KBM-7 (cell line): ENCODE measurements around the gene VASH1.
A peak's percentile ranks its signal among the peaks of the same experiment; 100 is the strongest.

ENCODE experiments used
- DNase-seq: peaks from one replicate; pipeline ENCODE4 v3.0.0-alpha.2; 2015
- in situ Hi-C: fragments of 300-500 bp; cut with MboI; formaldehyde crosslinking; loops from 2 replicates; pipeline ENCODE4 v1.14.3; 2020; ENCODE audit warnings: low sequenced_read_pairs, low pct_unique_long_range_greater_than_20kb, mixed read lengths

Gene VASH1

DNA sequence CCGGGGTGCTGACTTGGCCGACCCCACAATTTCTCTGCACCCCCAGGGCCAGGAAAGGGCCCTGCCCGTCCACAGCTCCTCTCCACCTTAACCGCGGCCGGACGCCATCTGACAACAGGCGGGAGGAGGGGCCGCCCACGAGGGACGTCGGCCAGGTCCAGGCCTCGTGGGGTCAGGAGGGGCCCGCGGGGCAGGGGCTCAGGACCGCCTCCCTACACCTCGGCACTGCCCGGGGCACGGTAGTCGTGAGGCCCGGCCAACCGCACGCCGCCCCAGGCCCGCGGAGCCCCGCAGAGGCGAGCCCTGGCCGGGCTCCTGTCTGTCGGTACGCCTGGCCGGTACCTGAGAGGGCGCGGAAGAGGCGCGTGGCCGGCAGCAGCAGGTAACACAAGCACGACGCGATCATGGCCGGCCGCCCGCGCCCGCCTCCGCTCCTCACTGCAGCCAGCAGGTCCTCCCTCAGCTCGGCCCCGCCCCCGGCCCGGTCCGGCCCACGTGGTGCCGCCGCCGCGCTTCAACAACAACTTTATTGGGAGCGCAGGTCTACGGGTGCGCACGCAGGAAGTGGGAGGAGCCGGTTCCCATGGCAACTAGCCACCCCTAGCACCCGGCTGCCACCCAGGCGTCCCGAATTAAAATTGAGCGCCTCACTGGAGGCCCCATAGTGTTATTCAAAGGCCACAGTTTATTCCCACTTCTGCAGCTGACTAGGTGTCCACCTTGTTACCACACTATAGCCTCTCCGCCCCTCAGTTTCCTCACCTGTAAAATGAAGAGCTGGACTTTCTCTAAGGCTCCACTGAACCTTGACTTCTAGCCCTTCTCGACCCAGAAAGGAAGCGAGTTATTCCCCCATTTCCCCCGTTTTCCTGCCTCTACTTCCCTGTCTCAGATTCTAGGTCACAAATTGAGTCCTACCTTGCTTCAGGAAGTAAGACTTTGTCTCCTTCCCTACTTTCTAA, 51.4 kb downstream of the VASH1 start, which contains the start of gene ANGEL1:
ANGEL1 (minus strand) TSS at position 461 of the 962 bp plus-strand sequence; CDS start at position 406, 55 bp downstream.
- in situ Hi-C loops, result no loop called here
- peak; percentile 97 for DNase-seq

DNA sequence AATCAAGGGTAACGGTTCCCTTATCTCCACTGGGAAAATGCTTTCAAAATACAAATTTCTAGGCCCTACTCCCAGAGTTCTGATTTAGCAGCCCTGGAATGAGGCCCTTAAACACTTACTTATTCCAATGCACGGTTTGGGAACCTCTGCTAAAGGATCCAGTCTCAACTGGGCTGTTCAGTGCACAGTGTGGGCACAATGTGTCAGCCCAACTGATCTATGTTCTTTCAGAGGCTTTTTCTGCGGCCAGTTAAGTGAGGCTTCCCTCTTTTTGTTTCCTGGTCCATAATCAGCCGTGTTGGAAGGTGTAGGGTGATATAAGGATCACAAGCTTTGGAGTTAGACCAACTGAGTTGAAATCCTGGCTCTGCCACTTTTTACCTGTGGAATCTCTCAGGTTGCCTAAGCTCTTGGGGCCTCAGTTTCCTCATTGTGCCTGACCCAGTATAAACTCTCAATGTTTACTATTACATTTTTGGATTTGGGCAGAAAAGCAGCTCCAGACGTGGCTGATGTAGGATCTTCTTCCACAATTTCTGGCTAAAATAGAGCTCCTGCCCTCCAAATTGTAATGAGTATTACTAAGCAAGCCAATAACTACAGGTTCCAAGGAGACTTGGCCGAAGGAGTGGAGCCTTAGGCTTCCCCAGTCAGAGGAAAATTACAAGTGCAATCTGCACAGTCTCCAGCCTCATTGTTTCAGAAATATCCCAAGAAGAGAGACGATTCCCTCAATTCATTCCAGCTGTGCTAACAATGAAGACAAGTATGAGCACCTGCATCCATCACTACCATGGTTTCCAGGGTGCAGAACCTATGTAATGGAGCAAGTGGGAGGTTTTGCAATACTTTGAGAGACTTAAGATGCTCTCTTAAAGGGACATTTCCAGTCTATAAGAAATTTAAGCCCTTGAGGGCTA, 53.7 kb downstream of the VASH1 start:
- in situ Hi-C loops, result no loop called here
- DNase-seq, result no peak

GRCh38 chr14:76820700-76821099, 59.4 kb downstream of the VASH1 start:
- in situ Hi-C loops, result no loop called here

GRCh38 chr14:76826122-76826521, 64.9 kb downstream of the VASH1 start, which contains the start of gene LRRC74A:
Gene LRRC74A, plus strand, starts transcription at chr14:76826408. Its CDS starts 290 bp downstream, at chr14:76826698.
- no peak for DNase-seq
- in situ Hi-C loops, result no loop called here

More at GRCh38 chr14:76820700-76821099, 59.4 kb downstream of the VASH1 start:
- DNase-seq, result no peak

DNA sequence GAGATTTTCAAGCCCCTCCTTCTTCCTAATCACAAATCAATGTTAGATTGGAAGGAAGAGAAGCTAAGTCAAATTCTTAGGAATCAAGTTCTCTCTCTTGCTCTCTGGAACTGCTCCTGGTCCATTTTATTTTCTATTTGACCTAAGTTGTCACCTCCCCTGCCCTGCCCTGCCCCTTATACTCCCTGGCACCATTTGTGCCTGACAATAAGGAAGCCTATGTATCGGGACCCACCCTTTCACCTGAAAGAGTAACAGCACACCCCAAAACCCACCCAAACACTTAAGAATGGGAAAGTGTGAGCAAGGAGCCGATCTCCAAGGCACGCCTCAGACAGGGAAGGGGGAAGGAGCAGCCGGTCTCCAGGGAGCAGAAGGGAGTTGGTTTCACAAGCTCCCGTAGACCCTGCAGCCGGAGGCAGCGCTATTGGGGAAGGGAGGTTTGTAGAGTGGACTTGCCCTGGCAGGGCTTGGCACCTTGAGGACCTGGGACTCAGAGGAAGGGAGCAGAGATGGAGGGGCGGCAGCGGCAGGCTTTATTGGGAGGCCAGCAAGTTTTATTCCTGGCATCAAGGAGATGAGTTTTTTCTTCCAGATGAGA, 66.5 kb downstream of the VASH1 start:
- no peak for DNase-seq
- in situ Hi-C loops, result no loop called here

DNA sequence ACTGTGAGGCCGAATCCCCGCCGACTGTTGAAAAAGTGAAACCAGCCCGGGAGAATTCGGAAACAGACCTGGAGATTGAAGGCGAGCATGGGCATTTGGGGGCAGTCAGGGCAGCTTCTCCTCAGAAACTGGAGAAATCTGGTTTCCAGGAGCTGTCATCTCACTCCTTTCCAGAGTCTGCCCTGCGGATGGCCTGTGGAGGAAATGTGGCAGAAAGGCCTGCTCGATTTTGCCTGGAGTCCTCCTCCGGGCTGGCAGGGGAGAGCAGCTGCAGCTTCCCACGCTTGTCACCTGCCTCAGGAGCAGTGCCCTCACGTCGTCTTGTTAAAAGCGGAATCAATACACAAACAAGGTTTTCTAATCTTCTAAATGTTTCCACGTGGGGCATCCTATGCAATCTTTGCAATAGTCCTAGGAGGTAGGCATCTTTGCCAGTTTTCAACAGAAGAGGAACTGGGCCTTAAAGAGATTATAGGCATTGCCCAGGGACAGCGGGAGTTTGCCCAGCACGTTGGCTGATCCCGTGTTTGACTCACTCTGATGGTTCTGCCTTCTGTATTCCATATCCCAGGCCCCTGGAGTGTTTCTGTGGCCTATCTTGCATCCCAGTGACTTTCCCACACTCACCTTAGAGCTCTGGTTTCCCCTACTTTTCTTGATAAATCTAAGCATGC, 67.2 kb downstream of the VASH1 start:
- no peak for DNase-seq
- in situ Hi-C loops, result no loop called here

DNA sequence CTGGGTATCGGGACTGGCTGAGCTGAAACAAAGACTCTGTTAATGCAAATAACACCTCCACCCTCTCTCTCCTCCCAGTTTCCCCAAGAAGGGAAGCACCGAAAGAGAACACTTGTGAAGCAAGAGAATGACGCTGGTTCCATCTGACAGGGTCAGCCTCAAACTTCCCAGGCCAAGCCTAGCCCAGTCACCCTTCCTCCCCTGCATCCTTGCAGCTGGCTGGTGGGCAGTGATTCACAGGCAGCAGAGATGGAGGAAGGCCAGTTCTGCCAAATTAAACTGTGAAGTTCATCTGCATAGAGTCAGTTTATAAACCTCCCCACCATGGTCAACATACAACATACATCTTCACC, 67.7 kb downstream of the VASH1 start:
- in situ Hi-C loops, result no loop called here
- DNase-seq, result no peak

DNA sequence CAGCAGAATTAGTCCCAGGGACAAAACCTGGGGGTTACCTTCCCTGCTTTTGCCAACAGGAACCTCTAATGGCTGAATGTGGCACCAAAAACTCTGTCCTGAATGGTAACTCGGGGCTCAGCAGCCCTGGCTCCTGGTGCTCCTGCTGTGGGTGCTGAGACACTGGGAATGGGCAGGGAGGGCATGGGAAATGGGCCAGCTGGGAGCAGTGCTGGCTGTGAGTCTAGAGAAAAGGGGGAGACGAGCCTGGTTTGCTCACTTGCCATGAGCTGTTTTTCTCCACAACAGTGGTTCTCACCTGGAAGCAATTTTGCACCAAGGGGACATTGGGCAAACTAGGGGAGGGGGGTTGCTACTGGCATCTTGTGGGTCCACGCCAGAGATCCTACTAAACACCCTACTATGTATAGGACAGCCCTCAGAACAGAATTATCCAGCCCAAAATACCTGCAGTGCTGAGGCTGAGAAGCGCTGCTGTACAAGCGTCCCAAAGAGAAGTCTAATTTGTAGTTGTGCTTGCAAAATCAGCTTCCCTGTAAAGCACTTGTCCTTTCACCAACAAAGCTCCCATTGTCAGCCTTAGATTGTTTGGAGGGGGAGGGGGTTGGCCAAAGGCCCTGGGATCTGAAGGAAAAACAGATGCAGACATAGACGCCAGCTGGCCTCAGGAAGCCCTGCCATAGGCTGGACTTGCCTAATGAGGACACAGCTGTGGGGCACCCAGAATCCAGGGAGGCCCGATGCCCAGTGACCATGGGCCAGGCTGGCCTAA, 68.6 kb downstream of the VASH1 start:
- in situ Hi-C loops, result no loop called here
- no peak for DNase-seq

GRCh38 chr14:76830556-76830955, 69.3 kb downstream of the VASH1 start:
- in situ Hi-C loops, result no loop called here
- DNase-seq, result no peak

- DNase-seq, result no peak
- in situ Hi-C loops, result no loop called here
Measured at GRCh38 chr14:76832503-76832988, 71.3 kb downstream of the VASH1 start.
